ENCODE results near the gene AKR7A3. TPM values are rescaled to one million over a fixed set of nuclear protein-coding genes. Genes with fewer than 3 reads are reported as not detected.
"Not testable (repeated sequence)": the region's sequence is repeated elsewhere in the genome, so short reads cannot be mapped to it uniquely, and the experiment has no call there.

AKR7A3 gene
- total RNA-seq, 1 donor from 2014 or later = 11.7 TPM

DNA sequence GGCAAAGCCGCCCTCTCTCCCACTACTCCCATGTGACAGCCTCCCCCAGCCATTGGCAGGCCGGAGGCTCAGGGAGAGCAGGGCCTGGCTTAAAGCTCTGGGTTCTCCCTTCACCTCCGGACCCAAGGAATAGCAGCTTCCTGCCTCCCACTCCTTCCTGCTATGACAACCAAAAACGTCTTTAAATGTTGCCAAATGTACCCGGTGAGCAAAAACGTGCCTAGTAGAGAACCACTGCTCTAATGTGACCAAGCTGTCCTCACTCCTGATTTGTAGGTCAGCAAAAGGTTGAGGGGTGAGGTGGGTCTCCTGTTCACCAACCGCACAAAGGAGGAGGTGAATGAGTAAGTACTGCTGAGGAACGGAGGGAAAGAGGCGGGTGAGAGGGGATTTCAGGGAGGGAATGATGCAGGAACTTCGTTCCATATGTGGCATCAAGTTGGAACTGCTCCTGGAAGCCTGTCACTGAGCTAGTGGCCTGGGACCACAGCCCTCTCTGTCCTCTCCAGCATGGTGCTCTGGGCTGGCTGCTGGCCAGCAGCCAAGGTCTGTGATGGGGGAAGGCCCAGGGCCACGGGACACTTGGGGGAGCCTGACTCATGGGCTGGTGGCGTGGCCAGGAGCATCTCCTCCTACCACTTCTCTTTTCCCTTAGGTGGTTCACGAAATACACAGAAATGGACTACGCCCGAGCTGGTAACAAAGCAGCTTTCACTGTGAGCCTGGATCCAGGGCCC, 31.2 kb downstream of the AKR7A3 start:
- no peaks in the 10 kb centered on the region for H3K9me3 ChIP-seq
- H3K36me3 ChIP-seq = peaks cover 36 to 54% of the 10 kb centered on the region in 2 donors
- H3K4me3 ChIP-seq = no peak overlapping the region
- TF ChIP-seq, protein P1, sequence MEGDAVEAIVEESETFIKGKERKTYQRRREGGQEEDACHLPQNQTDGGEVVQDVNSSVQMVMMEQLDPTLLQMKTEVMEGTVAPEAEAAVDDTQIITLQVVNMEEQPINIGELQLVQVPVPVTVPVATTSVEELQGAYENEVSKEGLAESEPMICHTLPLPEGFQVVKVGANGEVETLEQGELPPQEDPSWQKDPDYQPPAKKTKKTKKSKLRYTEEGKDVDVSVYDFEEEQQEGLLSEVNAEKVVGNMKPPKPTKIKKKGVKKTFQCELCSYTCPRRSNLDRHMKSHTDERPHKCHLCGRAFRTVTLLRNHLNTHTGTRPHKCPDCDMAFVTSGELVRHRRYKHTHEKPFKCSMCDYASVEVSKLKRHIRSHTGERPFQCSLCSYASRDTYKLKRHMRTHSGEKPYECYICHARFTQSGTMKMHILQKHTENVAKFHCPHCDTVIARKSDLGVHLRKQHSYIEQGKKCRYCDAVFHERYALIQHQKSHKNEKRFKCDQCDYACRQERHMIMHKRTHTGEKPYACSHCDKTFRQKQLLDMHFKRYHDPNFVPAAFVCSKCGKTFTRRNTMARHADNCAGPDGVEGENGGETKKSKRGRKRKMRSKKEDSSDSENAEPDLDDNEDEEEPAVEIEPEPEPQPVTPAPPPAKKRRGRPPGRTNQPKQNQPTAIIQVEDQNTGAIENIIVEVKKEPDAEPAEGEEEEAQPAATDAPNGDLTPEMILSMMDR (IDR thresholded peaks at IDR 0.05) = no peak
- intact Hi-C loops (cut with DNase I) = no loop called here
- H3K27me3 ChIP-seq = no peaks in the 10 kb centered on the region
- no peak for DNase-seq (ENCODE audit: low spot score in 2 of 2)
- no peak overlapping the region for H3K27ac ChIP-seq
- peaks cover 3 to 10% of the 10 kb centered on the region in 2 donors for H3K4me1 ChIP-seq

DNA sequence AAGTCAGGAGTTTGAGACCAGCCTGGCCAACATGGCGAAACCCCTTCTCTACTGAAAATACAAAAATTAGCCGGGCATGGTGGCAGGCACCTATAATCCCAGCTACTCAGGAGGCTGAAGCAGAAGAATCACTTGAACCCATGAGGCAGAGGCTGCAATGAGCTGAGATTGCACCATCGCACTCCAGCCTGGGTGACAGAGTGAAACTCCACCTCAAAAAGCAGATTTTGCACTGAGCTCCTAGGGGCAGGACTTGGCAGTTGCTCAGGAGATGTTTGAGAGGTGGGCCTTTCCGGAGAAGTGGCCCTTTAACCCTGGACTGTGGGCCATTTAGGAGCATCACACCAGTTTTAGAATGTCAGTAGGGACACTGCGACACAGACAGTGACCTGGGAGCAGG, 32.3 kb downstream of the AKR7A3 start:
- intact Hi-C loops (cut with DNase I); H3K27ac ChIP-seq; DNase-seq (ENCODE audit: low spot score in 2 of 2); H3K4me3 ChIP-seq; H3K27me3 ChIP-seq; H3K9me3 ChIP-seq: not testable (repeated sequence)
- Histone ChIP-seq H3K36me3 (peaks cover 36 to 54% of the 10 kb centered on the region in 2 donors), H3K4me1 (peaks cover 9 to 13% of the 10 kb centered on the region in 2 donors)

DNA sequence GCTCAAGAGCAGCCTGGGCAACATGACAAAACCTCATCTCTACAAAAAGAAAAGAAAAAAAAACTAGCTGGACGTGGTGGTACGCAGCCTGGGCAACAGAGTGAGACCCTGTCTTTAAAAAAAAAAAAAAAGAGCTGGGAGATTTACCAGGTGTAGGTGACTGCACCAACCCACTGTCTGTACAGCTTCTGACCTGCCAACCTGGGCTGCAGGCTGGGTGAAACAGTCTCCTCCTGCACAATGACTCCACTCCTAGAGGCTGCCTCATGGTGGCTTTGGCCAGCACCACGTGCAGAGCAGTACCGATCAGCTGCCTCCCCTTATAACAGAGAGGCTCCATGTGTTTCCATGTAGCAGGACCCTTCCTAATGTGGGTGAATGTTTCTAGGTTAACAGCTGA, 33.3 kb downstream of the AKR7A3 start:
- TF ChIP-seq, protein P1 (IDR thresholded peaks at IDR 0.05) = no peak
- Histone ChIP-seq H3K27ac (no peak overlapping the region), H3K36me3 (peaks cover 32 to 50% of the 10 kb centered on the region in 2 donors), H3K4me1 (peaks cover 9 to 18% of the 10 kb centered on the region in 2 donors), H3K27me3 (no peaks in the 10 kb centered on the region), H3K9me3 (no peaks in the 10 kb centered on the region), H3K4me3 (no peak overlapping the region)
- no peak for DNase-seq (ENCODE audit: low spot score in 2 of 2)
- intact Hi-C loops (cut with DNase I) = no loop called here

DNA sequence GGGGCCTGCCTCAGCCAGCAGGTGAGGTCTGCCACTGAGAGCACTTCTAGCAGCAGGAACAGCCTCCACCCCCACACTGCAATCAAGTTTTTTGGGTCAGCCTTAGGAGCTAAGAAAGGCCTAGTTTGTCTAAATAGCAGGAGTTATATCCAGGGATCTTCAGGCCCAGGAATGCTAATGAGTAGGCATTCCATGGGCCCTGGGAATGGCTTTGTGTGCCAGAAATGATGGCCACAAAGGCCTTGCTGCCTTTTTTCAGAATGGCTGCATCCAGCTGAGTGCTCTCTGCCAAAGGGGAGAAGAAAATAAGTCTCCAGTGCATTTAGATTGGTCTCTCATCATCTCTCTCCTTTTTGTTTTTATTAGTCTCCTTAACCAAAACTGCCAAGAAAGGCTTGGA, 34.2 kb downstream of the AKR7A3 start:
- H3K36me3 ChIP-seq = peaks cover 23 to 41% of the 10 kb centered on the region in 2 donors
- no peaks in the 10 kb centered on the region for H3K9me3 ChIP-seq
- no peak overlapping the region for H3K27ac ChIP-seq
- intact Hi-C loops (cut with DNase I) = loop anchor here (5.0 kb wide), 1 partner anchor 398 kb away; no protein-coding TSS in a partner anchor
- TF ChIP-seq, protein P1 (IDR thresholded peaks at IDR 0.05) = no peak
- H3K27me3 ChIP-seq = no peaks in the 10 kb centered on the region
- no peak overlapping the region for H3K4me3 ChIP-seq
- H3K4me1 ChIP-seq = peaks cover 9 to 26% of the 10 kb centered on the region in 2 donors
- no peak for DNase-seq (ENCODE audit: low spot score in 2 of 2)

DNA sequence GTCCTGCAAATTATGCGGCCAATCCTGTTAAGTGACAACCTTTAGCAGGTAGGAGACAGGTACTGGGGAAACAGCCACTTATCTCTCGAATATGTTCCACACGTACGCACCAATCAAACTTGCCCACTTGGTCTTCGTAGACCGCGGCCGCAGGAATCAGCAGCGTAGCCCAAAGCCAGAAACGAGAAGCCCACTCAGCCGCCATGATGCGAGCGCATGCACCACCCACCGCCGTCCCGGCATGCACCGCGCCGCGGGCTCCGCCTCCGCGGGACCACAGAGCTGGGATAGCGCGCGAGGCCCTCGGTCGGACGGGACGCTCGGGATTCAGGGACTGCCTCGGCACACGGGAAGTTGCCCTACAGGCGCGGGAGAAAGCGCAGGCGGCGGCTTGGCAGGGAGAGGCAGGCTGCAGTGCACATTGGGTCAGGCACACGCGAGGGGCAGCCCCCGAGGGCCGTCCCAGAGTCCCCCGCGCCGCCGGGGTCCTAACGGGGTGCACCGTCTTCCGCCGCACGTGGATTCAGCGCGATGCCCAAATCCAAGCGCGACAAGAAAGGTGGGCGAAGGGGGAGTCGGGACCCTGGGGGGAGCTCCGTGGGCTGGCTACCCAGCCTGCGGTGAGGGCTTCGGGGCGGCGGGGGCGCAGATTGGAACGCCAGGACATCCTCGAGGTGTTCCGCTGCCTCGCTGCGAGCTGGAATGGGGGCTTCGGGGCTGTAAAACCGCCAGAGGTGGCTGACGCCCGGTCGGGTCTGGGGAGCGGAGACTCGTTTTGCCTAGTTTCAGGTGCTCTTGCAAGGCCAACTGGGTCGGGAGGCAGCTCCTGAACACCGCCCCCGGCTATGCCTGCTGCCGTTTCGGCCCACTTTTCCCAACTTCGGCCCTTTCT, 37.0 kb downstream of the AKR7A3 start, which contains the start of the genes EMC1 and MRTO4:
Gene EMC1 (minus strand): TSS at position 220 of the 892 bp plus-strand sequence. CDS start 15 bp downstream, at position 205.
Gene MRTO4 (plus strand): TSS at position 501 of the 892 bp plus-strand sequence. CDS start 31 bp downstream, at position 532.
- Histone ChIP-seq H3K4me3 (peak within 1 kb of the TSS; percentile 84 to 91), H3K27me3 (no peaks in the 10 kb centered on the region), H3K4me1 (peaks cover 9 to 29% of the 10 kb centered on the region in 2 donors), H3K27ac (peak within 1 kb of the TSS; percentile 85 to 94), H3K36me3 (peaks cover 0 to 13% of the 10 kb centered on the region in 2 donors), H3K9me3 (no peaks in the 10 kb centered on the region)
- TF ChIP-seq, protein P1 (IDR thresholded peaks at IDR 0.05) = no peak
- intact Hi-C loops (cut with DNase I) = loop anchor here (5.0 kb wide), 1 partner anchor 401 kb away; no protein-coding TSS in a partner anchor
- DNase-seq (ENCODE audit: low spot score in 2 of 2) = peak; percentile 44 to 89
